GM18498 (cell line): Measurements from ENCODE around the gene TENM4.

ENCODE experiments used
- ATAC-seq: cut with Tn5 transposase; IDR thresholded peaks from one replicate; pipeline ENCODE4 v1.9.1; 2021; ENCODE audit warnings: mild to moderate bottlenecking, moderate library complexity; ENCODE audit not compliant: unreplicated experiment

TENM4 gene

DNA sequence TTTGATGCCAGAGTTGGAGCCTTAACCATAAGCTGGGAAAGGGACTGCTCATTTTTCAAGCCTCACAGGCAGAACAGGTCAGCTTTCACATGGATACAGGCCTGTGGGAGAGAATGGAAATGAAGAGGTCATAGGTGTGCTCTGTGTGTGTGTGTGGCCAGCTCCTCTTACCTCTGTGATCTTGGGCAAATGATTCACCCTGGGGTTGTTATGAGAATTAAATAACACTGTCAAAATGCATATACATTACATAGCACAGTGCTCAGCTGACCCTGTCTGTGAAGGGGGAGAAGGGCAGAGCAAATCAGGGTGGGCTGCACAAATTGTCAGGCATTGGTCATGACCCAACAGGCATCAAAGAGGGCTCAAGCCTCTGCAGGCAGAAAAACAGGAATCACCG, 372.5 kb downstream of the TENM4 start:
- ATAC-seq: no peak

DNA sequence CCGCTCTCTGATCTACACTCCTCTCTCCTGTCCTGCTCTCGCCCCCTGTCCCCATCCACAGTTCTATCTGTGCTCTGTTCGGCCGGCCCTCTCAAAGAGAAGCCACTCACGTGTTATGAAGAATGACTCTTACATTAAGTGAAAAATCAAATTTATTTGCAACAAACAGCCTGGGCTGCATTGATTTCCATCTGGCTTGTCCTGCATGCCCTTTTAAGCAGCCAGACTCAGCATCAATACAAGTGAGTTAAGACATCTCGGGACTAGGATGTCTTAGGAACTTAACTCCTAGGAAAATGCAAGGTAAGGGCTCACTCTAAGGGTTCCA, 373.5 kb downstream of the TENM4 start:
- no peak for ATAC-seq

DNA sequence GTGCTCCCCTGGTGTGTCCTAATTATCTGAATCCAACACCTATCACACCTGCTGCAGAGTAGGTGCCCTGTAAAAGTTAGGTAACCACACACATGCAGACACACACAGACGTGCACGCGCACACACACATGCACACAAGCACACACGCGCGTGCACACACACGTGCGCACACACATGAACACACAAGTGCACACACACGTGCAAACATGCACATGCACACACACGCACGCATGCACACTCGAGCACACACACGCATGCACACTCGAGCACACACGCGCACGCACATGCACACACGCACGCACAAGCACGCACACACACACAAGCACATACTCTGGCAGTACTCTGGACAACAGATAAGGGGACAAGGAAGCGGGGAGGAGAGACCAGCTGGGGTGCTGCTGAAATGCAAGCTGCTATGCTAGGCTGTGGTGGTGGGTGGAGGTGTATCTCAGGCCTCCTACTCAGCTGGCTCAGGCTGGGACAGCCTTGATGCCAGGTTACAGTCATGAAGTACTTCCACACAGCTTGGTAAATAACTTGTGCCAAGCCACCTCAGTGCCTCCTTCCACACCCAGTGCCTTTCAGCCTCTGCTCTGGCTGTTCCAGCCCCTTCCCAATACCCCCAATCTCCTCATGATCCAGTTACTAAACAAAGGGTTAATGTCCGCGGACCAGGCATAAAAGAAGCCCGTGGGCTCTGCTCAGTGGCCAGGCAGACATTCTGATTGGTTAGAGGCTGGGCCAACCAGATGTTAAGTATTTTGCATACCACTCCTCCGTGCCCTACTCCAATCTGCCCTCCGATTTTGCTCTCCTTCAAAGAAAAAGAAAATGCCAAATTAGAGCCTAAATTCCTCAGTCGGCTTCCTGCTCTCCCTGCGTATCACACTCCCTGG, 374.1 kb downstream of the TENM4 start:
- no peak for ATAC-seq

DNA sequence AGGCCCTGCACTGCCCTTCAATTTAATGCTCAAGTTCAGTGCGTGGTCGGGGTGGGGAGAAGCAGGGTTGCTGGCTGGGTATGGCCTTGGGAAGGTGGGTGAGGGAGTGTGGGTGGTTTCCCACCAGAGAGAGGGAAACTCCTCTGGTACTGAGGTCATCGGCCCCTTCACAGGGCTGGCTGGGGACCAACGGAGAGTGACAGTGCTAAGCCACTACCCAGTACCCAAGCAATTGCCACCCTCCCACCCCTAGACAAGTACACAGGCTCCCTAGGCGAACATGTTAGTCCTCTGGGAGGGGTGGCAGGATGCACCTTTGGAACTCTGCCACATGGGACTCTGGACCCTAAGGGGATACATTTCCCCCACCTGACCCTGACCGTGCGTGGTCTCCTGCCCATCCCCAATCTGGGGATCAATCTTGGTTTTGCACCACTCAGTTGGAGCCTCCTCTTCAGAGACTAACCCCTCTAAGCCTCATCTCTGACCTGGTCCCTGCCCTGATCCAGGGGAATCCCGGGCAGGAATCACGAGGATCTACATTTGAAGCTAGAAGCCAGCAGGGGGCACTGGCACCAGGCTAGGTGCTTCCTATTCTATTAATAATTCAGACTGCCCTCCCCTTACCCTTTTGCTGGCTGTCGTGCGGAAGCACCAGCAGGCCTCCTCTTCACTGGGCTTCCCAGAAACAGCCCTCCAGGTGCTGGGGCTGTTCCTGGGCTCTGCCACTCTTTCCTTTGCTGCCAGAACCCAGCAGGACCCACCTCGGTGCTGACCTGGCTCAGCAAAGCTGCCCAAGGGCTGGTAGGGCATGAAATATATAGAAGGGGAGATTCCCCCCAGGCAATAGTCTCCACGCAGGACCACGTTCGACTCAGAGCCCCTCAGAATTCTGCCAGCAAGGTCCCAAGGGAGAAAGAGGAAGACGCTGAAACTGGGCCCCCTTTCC, 377.7 kb downstream of the TENM4 start:
- no peak for ATAC-seq

DNA sequence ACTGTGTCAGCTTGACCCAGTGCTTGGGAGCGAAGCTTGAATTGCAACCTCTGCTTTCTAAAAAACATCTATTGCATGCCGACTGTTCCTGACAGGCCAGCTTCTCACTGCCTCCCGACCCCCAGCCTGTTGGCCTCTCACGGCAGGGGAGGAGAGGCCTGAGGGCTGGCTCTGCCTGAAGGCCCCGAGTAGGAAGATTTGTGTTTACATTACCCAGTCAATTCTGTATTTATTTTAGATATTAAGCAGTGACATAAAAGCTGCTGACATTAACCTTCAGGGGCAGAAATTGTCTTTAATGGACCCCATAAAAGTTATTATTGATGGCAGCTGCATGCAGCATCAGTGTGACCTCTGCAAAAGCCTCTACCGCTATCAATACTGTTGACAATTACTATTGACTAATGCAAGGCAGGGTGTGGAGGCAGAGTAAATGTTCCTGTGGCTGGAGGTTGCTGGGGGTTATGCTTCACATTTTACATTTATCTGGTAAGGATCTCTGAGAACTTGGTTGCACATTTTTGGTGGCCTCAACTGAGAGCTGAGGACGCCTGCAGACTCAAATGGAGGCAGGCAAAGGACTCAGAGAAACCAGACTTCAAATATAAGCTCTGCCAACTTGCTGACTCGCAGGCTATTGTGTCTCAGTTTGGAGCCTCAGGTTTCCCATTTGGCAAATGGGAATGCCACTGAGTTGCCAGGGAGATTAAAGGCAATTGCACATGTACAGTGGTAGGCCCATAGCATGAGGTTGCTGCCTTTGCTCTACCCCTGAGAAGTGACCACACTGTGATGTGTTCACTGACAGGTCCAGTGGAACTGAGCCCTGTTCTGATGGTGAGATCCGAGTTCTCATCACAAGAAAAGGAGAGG, 380.5 kb downstream of the TENM4 start:
- no peak for ATAC-seq

DNA sequence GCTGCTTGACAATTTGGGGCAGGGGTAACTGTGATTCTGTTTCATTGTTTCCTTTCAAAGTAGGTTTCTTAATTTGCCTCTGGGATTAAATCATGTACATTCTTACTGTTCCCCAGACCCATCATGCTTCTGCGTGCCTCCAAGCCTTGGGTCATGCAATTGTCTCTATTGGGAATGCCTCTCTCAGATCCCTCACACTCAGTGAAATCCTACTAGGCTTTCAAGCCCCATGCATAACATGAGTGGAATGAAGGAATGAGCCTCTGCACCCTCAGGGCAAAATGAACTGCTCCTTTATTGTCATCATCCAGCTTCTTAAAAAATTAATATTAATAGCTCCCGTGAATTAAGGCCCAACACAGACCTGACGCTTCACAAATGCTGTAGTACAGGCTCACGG, 381.7 kb downstream of the TENM4 start:
- no peak for ATAC-seq

DNA sequence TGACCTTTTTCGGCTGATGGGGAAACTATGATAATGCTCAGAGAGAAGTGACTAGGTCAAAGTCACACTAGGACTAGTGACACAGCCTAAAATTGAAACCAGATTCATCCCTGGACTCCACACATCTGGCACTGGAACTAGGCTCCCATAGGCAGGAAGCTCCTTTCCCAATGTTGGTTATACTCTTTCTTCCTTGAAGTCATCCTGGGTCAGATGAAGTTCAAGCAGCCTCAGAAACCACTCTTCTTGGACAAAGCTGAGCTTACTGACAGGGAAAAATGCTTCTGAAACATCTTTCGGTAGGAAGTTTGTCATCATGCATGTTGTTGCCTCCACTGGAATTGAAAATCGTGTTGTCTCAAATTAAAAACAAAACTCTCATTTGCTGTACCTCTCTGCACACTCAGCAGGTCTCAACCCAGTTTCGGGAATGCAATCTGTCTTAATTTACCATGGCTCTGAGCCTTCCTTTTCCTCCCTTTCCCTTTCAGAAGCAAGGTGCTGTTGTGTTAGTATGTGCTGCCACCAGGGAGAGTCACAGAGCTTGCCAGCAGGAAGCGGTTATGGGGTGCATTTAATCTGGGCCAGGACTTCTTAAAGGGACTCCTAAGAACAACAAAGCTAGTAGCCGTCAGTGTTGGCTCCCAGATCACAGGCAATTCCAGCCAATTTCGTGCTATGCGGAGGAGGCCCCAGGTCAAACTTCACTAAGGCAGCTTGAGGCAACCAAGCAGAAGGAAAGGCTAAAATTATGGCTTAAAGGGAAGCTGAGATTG, 384.8 kb downstream of the TENM4 start:
- no peak for ATAC-seq

DNA sequence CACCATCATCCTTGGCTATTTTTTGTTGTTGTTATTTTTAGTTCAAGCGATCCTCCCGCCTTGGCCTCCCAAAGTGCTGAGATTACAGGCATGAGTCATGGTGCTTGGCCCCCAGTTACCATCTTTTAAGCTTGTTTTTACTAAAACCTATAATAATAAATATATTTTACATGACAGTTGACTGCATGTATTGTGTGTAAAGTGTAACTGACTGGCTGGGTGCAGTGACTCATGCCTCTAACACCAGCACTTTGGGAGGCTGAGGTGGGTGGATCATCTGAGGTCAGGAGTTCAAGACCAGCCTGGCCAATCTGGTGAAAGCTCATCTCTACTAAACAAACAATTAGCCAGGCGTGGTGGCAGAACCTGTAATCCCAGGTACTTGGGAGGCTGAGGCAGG, 386.2 kb downstream of the TENM4 start:
- no peak for ATAC-seq

DNA sequence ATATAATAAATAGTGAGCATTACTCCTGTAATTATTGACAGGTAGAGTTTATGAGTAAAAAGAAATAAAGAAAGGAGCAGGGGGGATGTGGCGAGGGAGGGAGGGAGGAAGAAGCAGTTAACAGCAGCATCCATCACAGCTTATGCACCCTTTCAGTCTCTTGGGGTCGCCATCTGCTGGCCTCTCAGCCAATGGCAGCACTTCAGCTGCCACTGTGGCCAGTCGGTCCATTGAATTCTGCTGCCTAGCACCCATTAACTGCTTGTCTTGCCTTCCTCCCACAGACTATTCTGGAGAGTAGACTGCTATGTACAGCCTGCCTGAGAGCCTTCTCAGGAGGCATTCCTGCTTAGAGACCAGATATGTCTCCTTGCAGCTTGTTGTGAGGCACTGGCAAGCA, 388.3 kb downstream of the TENM4 start:
- no peak for ATAC-seq

DNA sequence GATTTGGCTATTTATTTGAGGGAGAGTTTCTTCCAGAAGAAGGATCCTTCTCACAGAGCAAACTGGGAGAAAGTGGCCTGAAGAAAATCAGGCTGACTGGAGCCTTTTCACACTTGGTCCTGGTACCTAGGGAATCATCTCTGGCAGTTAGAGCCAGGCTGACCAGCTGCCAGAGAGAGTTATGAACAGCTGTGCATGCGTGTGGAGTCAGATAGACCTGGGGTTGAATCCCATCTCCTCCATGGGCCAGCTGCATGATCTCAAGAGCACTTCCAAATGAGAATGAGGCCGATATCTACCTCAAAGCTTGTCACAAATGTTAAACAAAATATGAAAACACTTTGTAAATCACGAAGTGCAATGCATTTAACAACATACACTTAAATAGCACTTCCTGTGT, 390.0 kb downstream of the TENM4 start:
- ATAC-seq: no peak

DNA sequence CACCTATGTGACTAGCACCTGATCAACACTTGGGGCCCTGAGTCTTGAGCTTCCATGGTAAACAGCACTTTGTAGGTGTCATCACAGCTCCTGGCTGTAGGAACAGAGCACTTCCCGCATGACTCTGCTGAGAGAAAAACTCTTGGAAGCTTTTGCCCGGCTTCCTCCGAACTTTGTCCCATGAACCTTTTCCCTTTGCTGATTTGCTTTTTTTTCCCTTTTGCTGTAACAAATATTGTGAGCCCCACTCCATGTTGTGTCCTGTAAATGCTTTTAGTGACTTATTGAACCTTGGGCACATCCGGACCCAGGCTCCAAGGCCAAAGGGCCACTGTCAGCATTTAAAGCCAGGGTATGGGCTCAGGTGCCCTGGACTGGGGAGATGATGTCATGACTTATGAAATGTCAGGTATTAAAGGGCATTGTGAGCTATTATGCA, 391.1 kb downstream of the TENM4 start:
- ATAC-seq: no peak

DNA sequence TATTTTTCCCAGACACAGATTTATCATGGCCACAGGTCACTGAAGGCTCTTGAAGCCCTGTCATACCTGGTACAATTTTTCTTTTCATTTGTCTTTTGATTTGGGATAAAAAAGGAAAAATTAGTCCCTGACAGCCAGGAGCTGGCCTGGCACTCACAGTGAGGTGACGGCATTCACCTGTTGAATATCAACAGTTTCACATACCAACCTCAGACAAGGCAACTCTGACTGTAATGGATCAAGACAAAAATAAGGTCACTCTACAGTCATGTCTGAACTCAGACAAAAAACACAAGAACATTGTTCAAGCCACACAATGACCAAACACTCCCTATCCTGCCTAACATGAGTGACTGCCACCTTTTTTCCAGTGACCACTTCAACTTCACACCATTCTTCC, 392.9 kb downstream of the TENM4 start:
- ATAC-seq: no peak

DNA sequence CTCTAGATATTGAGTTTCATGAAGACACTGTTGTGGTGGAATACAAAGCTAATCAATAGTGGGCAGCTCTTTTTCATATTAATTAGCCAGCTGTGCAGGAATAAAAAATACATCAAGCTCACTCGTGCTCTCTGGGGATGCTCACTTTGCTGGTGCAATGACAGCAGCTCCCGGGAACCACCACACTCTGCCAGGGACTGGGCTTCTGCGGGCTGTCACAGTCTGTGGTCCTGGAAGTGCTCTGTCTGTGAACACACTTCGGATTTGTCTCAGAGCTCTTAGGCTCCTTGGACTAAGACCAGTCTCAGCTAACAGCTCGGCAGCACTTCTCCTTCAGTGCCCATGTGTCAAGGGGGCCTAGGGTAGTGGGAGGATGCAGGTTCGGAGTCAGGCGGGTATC, 393.5 kb downstream of the TENM4 start:
- no peak for ATAC-seq

DNA sequence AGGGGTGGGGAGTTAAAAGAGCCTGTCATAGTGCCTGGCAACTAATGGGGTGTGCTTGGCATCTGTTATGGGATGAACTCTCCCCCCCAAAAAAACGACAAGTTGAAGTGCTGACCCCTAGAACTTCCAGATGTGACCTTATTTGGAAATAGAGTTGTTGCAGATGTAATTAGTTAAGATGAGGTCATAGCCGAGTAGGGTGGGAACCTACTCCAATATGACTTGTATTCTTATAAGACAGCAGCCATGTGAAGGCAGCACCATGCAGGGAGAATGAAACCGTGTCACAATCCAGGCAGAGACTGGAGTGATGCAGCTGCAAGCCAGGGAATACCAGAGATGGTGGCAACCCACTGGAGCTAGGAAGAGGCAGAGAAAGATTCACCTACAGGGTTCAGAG, 394.5 kb downstream of the TENM4 start:
- ATAC-seq: no peak

DNA sequence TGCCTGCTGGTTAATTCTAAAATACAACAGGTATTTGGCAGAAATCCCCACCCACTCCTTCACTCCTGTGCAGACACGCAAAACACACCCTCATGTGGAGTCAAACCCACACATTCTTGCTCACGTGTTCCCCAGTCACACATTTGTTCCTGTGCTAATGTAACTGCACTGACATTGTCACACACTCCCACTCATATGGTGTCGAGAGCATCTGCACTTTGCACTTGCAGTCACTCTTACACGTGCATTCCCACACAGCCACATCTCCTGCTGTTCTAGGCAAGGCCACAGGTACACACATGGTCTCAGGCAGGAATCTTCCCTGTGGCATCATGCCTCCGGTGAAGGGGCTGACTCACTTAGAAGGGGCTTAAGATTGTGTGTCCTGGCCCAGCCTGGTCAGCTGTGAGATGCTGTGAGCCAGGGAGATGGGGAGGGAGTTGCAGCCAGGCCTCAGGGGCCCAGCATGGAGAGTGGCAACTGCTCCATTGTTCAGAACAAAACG, 395.0 kb downstream of the TENM4 start:
- ATAC-seq: no peak

DNA sequence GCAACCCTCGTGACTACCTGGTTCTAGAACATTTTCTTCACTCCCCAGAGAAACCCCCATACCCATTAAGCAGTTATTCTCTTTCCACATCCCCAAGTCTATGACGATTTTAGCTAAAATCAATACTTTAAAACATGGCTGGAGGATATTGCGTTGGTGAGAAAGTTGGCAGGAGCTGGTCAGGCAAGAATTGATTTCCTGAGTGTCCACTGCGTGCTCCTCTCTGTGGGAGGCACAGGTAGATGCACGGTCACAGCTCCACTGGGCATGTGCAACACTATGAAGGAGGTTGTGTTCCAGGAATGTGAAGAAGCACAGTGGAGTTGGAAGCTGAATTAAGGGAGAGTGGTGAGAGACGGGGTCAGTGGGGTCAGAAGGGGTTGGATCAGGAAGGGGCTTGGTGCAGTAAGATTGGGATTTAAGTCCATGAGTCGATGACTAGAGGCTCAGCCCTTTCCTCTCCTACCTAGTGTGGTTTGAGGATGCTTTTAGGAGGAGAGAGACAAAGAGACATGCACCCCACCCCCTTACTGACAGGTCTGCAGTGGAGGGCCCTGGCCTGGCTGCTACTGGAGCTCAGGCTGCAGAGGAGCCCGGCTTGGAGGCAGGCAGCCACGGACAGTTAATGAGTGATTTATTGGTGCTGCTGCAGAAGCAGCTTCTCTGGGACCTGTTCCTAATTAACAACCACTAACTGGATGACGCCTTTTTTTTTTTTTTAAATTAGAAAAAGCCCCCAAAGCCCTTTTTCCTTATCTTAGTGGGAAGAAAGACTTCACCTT, 395.6 kb downstream of the TENM4 start:
- no peak for ATAC-seq

DNA sequence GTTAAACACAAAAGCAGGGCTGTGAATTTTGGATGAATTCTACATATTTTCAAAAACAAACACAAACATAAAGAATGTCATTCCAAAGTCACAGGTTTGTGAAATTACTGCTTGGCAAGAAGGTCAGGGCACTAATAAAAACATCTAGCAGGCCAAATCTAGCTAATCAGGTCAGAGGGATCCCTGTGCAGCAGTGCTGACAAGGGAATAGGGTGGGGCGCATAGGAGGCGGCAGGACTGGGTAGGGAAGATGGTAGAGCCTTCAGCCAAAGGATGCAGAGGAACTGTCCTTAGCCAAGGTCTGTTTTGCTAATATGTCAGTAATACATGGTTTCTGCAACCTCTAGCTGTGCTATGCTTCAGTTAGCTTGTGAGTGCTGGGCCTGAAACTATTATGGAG, 396.6 kb downstream of the TENM4 start:
- ATAC-seq: no peak

DNA sequence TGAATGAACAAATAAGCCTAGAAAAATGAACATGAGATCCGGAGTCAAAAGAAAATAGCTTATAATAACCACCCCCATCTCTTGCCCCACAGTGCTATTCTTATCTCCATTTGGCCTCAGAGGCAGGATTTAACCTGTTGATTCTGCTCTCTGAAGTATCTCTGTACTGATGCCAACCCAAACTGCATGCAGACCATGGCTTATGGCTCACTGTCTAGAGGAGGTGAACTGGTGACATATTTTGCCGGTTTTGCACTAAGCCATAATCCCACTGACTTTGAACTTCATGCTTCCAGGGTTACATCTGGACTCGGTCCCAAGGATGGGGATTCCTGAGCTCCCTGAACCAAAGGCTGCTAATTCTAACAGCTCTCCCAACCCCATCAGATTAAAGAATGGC, 397.1 kb downstream of the TENM4 start:
- no peak for ATAC-seq

DNA sequence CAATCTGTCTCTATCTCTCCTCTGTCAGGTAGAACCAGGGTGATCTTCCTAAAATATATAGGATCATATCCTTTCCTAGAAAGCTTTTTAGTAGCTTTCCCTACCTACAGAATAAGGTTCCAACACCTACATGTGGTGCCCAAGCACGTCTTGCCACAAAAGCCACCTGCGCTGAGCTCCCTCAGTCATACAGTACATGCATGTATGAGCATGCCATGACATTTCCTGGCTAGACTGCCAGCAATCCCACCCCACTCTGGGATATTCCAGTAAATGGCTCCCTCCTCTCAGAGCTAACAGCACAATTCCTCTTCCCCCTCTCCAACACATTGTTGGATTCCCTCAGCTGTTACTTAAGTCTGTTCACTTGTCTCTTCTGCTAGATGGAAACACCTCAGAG, 398.0 kb downstream of the TENM4 start:
- ATAC-seq: no peak
